HT1080 (cell line): ENCODE measurements around the gene CEP78. TPM values are rescaled to one million over a fixed set of nuclear protein-coding genes. Genes with fewer than 3 reads are reported as not detected.

ENCODE experiments used
- small RNA-seq: library from RNA; depleted of rRNA; stranded (forward); fragments of <200 nt; gene quantifications from one replicate; pipeline ENCODE3, GENCODE V24; 2014
- total RNA-seq: library from RNA; depleted of rRNA; stranded (reverse); fragments of >200 nt; shearing (Covaris generic); gene quantifications from 2 replicates; pipeline ENCODE4 v1.2.3, GENCODE V29; 2014; rRNA removed

The CEP78 gene
- total RNA-seq, 1 experiment from 2014 or later, result 53.9 TPM

Small RNA genes lying within 50 kb of the gene (small RNA-seq; reads per million reads assigned to genes)
- not detected for gene AL353705.4

Other genes starting within 250 kb of the CEP78 start
- 12.0 and 14.6 TPM in 2 replicates for gene GNAQ, start 204.3 kb upstream of the CEP78 start, total RNA-seq
- gene PSAT1, start 61.0 kb downstream of the CEP78 start, total RNA-seq, result 160 and 174 TPM in 2 replicates